Measurements from ENCODE around the gene FCHO1.

The FCHO1 gene, protein sequence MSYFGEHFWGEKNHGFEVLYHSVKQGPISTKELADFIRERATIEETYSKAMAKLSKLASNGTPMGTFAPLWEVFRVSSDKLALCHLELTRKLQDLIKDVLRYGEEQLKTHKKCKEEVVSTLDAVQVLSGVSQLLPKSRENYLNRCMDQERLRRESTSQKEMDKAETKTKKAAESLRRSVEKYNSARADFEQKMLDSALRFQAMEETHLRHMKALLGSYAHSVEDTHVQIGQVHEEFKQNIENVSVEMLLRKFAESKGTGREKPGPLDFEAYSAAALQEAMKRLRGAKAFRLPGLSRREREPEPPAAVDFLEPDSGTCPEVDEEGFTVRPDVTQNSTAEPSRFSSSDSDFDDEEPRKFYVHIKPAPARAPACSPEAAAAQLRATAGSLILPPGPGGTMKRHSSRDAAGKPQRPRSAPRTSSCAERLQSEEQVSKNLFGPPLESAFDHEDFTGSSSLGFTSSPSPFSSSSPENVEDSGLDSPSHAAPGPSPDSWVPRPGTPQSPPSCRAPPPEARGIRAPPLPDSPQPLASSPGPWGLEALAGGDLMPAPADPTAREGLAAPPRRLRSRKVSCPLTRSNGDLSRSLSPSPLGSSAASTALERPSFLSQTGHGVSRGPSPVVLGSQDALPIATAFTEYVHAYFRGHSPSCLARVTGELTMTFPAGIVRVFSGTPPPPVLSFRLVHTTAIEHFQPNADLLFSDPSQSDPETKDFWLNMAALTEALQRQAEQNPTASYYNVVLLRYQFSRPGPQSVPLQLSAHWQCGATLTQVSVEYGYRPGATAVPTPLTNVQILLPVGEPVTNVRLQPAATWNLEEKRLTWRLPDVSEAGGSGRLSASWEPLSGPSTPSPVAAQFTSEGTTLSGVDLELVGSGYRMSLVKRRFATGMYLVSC
- 62.1 to 106 (median 70.3) reads per million in 3 donors for total RNA-seq

DNA sequence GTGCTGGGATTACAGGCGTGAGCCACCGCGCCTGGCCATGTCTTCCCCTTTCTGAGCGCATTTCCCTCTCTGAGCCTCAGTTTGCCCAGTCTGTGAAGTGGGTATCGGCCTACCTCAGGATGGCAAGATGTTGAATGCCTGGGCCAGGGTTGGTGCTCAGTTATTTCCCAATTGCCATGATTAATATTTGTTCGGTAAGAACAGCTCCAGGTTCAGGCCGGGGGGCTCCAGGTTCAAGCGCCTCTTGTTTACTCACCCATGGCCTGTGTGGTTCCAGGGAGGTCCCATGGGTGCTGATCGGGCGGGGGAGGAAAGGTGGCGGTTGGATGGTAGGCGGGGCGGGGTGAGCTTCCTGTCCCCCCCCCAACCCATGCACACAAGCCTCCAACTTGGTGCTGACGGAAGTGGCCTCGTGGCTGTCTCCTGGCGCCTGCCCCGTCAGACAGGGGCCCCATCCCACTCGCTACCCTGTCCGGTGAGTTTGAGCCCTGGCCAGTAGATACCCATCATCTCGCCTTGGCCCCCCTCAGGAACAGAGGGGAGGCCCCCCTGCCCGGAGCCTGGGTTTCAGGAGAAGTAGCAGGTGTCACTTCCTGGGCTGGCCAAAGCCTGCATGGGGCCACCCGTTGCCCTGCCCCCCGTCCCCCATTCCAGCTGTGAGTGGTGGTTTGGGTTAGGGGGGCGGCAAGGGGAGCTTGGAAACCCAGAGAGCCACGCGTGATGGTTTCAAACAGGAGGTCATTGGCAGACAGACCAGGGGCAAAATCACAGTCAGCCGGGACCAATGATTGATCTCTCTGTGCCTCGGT is at the start of gene FCHO1:
Gene FCHO1, plus strand, starts transcription at position 375 of the 809 bp plus-strand sequence. CDS start 3,688 bp downstream, outside the sequence.
- Histone ChIP-seq H3K36me3 (ENCODE audit: control insufficient read depth, insufficient read depth, low read length) (peaks cover 24% of the 10 kb centered on the region), H3K27me3 (replicated peaks; ENCODE audit: control insufficient read depth, insufficient read depth, low read length, poor library complexity, severe bottlenecking) (no peaks in the 10 kb centered on the region), H3K4me1 (ENCODE audit: control insufficient read depth, insufficient read depth, low read length, poor library complexity, severe bottlenecking) (peaks cover 55% of the 10 kb centered on the region), H3K9me3 (ENCODE audit: control insufficient read depth, low read length) (no peaks in the 10 kb centered on the region), H3K4me3 (ENCODE audit: insufficient read depth, low read depth, low read length, poor library complexity, severe bottlenecking) (peak within 1 kb of the TSS; percentile 56), H3K27ac (ENCODE audit: insufficient read depth, low read length, poor library complexity, severe bottlenecking) (peak within 1 kb of the TSS; percentile 85)
- DNase-seq: peak; percentile 78 to 83 (median 80)

DNA sequence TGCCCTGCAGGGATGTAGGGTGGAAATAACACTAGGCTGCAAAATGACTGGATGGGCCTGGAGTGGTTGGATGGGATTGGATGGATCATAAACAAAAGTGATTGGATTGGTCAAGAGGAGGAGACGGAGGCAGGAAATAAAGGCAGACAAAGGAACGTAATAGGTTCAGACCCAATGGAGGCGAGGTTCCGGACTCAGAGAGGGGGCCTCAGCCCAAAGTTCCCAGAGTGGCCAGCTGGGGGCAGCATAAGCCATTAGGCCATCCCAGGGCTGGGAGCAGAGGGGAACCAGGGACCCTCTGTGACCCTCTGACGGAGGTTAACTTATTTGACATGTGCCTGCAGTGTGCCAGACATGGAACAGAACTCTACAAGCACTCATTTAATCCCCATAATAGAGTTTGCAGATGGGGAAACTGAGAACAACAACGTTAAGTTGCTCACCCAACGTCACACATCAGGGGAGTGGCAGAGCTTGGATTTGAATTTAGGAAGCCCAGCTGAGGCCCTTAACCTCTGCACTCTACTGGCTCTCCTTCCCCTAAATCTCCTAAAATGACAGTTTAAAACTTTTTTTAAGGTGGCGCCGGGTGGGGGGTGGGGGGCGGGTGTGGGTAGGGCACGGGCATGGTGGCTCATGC is 47.3 kb upstream of the FCHO1 start:
- Histone ChIP-seq H3K27ac (ENCODE audit: insufficient read depth, low read length, poor library complexity, severe bottlenecking) (no peak overlapping the region), H3K27me3 (replicated peaks; ENCODE audit: control insufficient read depth, insufficient read depth, low read length, poor library complexity, severe bottlenecking) (no peaks in the 10 kb centered on the region), H3K4me3 (ENCODE audit: insufficient read depth, low read depth, low read length, poor library complexity, severe bottlenecking) (no peak overlapping the region), H3K4me1 (ENCODE audit: control insufficient read depth, insufficient read depth, low read length, poor library complexity, severe bottlenecking) (no peaks in the 10 kb centered on the region), H3K36me3 (ENCODE audit: control insufficient read depth, insufficient read depth, low read length) (no peaks in the 10 kb centered on the region), H3K9me3 (ENCODE audit: control insufficient read depth, low read length) (no peaks in the 10 kb centered on the region)
- DNase-seq: peak; percentile 45 to 59 (median 49)

DNA sequence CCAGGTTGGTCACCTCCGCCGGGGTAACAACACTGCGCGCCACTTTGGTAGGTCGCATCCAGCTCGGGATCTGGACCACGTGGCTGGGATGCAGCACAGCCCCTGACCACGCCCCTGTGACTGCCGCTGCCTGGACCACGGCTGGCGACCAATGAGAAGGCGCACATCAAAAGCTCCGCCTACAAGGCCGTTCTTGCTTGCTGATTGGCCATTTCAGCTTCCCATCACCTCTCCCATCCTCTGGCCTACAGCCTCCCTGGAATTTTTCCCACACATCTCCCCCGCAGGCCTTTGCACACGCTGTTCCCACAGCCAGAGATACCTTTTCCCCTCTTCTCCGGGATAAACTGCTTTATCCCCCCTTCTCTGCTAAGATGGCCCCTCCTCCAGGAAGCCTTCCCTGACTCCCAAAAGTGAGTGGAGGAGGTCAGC is 44.5 kb upstream of the FCHO1 start:
- no peaks in the 10 kb centered on the region for H3K9me3 ChIP-seq (ENCODE audit: control insufficient read depth, low read length)
- DNase-seq: no peak

DNA sequence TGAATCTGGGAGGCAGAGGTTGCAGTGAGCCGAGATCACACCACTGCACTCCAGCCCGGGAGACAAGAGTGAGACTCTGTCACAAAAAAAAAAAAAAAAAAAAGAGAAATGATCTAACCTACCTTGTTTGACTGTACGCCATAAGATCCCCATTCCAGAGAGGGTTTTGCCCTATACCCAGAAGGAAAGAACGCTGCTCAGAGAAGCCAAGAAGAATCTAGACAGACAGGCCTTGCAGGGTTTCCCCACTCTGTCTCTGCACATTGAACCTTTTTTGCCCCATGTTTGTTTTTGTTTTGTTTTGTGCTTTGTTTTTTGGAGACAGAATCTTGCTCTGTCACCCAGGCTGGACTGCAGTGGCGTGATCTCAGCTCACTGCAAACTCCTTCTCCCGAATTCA is 39.4 kb upstream of the FCHO1 start:
- H3K36me3 ChIP-seq (ENCODE audit: control insufficient read depth, insufficient read depth, low read length): no peaks in the 10 kb centered on the region
- H3K27me3 ChIP-seq (replicated peaks; ENCODE audit: control insufficient read depth, insufficient read depth, low read length, poor library complexity, severe bottlenecking): no peaks in the 10 kb centered on the region
- no peaks in the 10 kb centered on the region for H3K4me1 ChIP-seq (ENCODE audit: control insufficient read depth, insufficient read depth, low read length, poor library complexity, severe bottlenecking)
- no peak overlapping the region for H3K4me3 ChIP-seq (ENCODE audit: insufficient read depth, low read depth, low read length, poor library complexity, severe bottlenecking)
- H3K9me3 ChIP-seq (ENCODE audit: control insufficient read depth, low read length): no peaks in the 10 kb centered on the region
- H3K27ac ChIP-seq (ENCODE audit: insufficient read depth, low read length, poor library complexity, severe bottlenecking): no peak overlapping the region
- DNase-seq: no peak

More for the DNA sequence above, 44.5 kb upstream of the FCHO1 start:
- Histone ChIP-seq H3K36me3 (ENCODE audit: control insufficient read depth, insufficient read depth, low read length) (no peaks in the 10 kb centered on the region), H3K4me1 (ENCODE audit: control insufficient read depth, insufficient read depth, low read length, poor library complexity, severe bottlenecking) (no peaks in the 10 kb centered on the region), H3K27ac (ENCODE audit: insufficient read depth, low read length, poor library complexity, severe bottlenecking) (no peak overlapping the region), H3K4me3 (ENCODE audit: insufficient read depth, low read depth, low read length, poor library complexity, severe bottlenecking) (no peak overlapping the region), H3K27me3 (replicated peaks; ENCODE audit: control insufficient read depth, insufficient read depth, low read length, poor library complexity, severe bottlenecking) (no peaks in the 10 kb centered on the region)

DNA sequence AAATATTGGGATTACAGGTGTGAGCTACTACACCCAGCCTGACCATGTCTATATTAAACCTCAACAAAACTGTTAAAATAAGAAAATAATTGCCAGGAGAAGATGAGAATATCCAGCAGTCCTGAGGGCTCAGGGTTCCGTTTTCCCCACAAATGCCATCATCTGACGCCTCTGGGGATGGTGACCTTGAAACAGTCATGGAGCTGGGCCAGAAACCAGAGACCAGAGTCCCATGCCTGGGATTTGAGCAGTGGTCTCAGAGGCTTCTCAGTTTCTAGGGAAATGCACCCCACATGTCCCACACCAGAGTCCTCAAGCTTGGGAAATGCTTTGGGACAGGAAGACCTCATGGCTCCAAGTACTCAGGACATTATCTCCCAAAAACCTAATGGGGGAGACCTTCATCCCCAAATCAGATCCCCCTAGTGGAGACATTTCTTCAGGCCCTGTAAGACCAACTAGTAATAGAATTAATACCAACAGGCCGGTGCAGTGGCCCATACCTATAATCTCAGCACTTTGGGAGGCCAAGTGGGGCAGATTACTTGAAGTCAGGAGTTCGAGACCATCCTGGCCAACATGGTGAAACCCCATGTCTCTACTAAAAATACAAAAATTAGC is 34.9 kb upstream of the FCHO1 start:
- no peaks in the 10 kb centered on the region for H3K36me3 ChIP-seq (ENCODE audit: control insufficient read depth, insufficient read depth, low read length)
- H3K4me1 ChIP-seq (ENCODE audit: control insufficient read depth, insufficient read depth, low read length, poor library complexity, severe bottlenecking): peaks cover 19% of the 10 kb centered on the region
- no peaks in the 10 kb centered on the region for H3K27me3 ChIP-seq (replicated peaks; ENCODE audit: control insufficient read depth, insufficient read depth, low read length, poor library complexity, severe bottlenecking)
- H3K4me3 ChIP-seq (ENCODE audit: insufficient read depth, low read depth, low read length, poor library complexity, severe bottlenecking): no peak overlapping the region
- no peaks in the 10 kb centered on the region for H3K9me3 ChIP-seq (ENCODE audit: control insufficient read depth, low read length)
- no peak for DNase-seq
- no peak overlapping the region for H3K27ac ChIP-seq (ENCODE audit: insufficient read depth, low read length, poor library complexity, severe bottlenecking)

DNA sequence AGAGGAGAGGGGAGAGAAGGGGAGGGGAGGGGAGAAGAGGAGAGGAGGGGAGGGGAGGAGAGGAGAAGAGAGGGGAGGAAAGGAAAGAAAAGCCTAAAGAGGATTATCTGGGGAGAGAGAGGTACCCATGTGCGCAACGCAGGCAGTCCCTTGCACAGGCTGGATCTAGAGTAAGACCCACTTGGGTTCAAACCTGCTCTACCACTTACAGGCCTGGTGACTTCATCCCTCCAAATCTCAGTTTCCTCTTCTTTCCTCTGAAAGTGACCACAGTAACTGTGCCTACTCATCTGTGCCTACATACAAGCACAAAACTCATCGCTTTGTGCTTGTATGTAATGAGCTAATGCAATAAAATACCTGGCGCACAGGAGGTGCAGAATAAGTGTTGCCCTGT is 32.7 kb upstream of the FCHO1 start:
- H3K27me3 ChIP-seq (replicated peaks; ENCODE audit: control insufficient read depth, insufficient read depth, low read length, poor library complexity, severe bottlenecking): no peaks in the 10 kb centered on the region
- DNase-seq: no peak
- H3K4me3 ChIP-seq (ENCODE audit: insufficient read depth, low read depth, low read length, poor library complexity, severe bottlenecking): no peak overlapping the region
- H3K9me3 ChIP-seq (ENCODE audit: control insufficient read depth, low read length): no peaks in the 10 kb centered on the region
- H3K27ac ChIP-seq (ENCODE audit: insufficient read depth, low read length, poor library complexity, severe bottlenecking): no peak overlapping the region
- peaks cover 27% of the 10 kb centered on the region for H3K4me1 ChIP-seq (ENCODE audit: control insufficient read depth, insufficient read depth, low read length, poor library complexity, severe bottlenecking)
- H3K36me3 ChIP-seq (ENCODE audit: control insufficient read depth, insufficient read depth, low read length): peaks cover 4% of the 10 kb centered on the region

DNA sequence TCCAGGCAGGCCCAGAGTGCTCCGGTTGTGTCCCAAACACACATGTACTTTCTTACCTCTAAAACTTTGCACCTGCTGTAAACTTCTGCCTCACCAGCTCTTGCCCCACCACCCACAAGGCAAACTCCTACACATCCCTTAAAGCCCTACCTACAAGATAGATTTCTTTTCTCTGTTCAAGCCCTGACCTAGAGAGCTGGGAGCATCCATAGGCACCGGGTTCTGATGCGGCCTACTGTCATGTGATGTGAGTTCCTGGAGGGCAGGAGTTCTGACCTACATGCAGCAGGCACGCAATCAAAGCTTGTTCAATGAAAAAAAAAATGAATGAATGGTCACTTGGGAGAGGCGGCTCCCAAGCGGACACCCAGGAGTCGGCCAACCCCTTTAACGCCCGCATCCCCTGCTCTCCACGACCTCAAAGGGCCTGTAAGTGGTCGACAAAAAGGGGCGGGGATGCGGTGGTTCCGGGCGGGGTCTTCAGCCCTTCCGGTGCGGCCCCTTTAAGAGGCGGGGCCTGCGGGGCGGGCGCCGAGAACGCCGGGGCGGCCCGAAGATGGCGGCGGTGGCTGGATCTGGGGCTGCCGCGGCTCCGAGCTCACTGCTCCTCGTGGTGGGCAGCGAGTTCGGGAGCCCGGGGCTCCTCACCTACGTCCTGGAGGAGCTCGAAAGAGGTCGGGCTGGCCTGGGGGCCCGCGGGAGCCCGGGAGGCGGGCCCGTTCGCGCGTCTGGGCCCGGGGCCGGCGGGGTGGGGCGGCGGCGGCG is 32.1 kb upstream of the FCHO1 start, which contains the start of gene MAP1S:
Gene MAP1S, plus strand, starts transcription at position 534 of the 765 bp plus-strand sequence. Its CDS starts 23 bp downstream, at position 557.
- peaks cover 8% of the 10 kb centered on the region for H3K36me3 ChIP-seq (ENCODE audit: control insufficient read depth, insufficient read depth, low read length)
- H3K9me3 ChIP-seq (ENCODE audit: control insufficient read depth, low read length): no peaks in the 10 kb centered on the region
- peak within 1 kb of the TSS; percentile 50 for H3K27ac ChIP-seq (ENCODE audit: insufficient read depth, low read length, poor library complexity, severe bottlenecking)
- peak; percentile 27 to 42 (median 32) for DNase-seq
- no peaks in the 10 kb centered on the region for H3K27me3 ChIP-seq (replicated peaks; ENCODE audit: control insufficient read depth, insufficient read depth, low read length, poor library complexity, severe bottlenecking)
- peaks cover 27% of the 10 kb centered on the region for H3K4me1 ChIP-seq (ENCODE audit: control insufficient read depth, insufficient read depth, low read length, poor library complexity, severe bottlenecking)
- H3K4me3 ChIP-seq (ENCODE audit: insufficient read depth, low read depth, low read length, poor library complexity, severe bottlenecking): peak within 1 kb of the TSS; percentile 82

DNA sequence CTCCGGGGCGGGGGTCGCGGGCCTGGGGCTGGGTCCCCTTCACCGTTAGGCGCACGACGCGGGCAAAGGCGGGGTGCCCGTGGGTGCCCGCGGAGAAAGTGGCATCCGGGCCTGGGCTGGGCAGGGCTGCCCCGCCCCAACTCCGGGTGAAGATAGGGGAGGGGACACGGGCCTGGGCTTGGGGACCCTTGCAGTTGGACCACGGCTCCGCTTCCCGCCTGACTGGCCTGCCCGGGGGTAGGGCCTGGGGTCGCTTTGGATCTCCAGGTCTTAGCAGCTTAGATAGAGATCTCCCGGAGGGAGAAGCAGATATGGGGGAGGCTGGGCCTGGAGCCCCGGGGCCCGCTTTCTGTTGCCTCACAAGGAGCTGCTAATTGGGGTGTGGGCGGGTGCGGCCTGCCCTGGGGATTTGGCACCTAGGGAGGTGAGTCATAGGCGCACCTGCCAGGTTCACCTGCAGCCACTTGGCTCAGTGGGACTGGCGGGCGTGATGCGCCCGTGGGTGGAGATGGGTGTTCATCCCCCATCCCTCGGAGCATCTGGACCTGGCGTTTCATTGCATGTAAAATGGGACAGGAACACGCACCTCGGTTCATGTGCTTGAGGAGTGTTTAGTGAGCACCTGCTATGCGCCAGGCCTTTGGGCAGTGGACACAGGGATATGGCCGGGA is 31.4 kb upstream of the FCHO1 start:
- H3K36me3 ChIP-seq (ENCODE audit: control insufficient read depth, insufficient read depth, low read length): peaks cover 16% of the 10 kb centered on the region
- peak overlapping the region; percentile 82 for H3K4me3 ChIP-seq (ENCODE audit: insufficient read depth, low read depth, low read length, poor library complexity, severe bottlenecking)
- H3K4me1 ChIP-seq (ENCODE audit: control insufficient read depth, insufficient read depth, low read length, poor library complexity, severe bottlenecking): peaks cover 27% of the 10 kb centered on the region
- peak overlapping the region; percentile 50 for H3K27ac ChIP-seq (ENCODE audit: insufficient read depth, low read length, poor library complexity, severe bottlenecking)
- no peaks in the 10 kb centered on the region for H3K9me3 ChIP-seq (ENCODE audit: control insufficient read depth, low read length)
- peak in 1 of 3 donors; percentile 13 for DNase-seq
- no peaks in the 10 kb centered on the region for H3K27me3 ChIP-seq (replicated peaks; ENCODE audit: control insufficient read depth, insufficient read depth, low read length, poor library complexity, severe bottlenecking)
